Measurements from ENCODE around the gene AQP12B.

Gene AQP12B

DNA sequence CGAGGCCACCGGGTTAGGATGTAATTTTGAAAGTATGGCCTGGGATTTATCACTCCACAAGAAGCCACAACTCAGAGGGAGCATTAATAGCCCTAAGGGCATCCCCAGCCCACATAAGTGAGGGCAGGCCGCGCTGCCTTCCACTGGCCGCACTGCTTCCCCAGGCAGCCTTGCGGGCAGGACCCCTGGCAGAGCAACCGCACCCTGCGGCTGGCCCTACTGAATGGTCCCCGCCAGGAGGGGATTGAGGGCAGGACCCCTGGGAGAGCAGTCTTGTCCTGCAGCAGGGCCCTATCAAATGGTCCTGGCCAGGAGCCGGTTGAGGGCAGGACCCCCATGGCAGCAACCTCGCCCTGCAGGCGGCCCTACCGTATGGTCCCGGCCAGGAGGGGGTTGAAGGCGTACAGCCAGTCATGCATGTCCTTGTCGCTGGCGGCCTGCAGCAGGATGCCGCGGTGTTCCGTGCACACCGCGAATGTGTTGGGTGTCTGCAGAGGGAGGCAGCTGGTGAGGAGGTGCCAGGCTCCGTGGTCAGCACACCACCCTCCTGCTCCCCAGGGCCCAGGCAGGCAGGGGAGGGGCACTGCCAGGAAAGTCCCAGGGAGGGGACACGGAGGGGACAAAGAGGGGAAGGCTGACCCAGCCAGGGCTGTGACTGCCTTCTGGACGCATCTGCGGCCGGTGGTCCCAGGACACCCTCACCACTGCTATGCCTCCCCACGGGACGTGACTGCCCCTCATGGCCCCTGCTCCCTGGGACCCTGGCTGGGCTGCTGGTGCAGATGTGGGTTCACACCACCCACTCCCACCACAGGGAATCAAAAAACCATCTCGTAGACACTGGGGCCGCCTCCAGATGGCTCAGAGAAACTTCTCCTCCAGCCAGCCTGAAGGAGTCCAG, 35.2 kb upstream of the AQP12B start:
- no peak for DNase-seq (ENCODE audit: low read depth in 2 of 2)

DNA sequence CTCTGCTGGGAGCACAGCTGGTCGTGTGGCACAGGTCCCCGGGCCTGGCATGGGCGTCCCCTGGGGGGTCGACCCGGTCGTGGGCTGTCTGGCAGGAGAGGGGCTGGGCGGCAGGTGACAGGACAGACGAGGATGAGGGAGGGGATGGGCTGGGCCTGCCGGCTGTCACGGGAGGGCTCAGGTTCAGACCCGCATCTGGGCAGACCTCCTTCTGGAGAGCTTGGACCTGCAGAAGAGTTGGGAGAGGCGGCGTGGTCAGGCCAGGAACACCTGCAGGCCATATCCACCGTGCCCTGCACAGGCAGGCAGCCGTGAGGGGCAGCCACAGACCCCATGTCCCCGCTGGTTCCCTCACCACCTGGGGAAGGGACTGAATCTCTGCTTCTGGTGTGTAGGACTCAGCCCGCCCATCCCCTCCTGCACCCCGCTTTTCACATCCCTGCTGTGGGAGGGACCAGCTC, 34.5 kb upstream of the AQP12B start:
- DNase-seq (ENCODE audit: low read depth in 2 of 2), result no peak

DNA sequence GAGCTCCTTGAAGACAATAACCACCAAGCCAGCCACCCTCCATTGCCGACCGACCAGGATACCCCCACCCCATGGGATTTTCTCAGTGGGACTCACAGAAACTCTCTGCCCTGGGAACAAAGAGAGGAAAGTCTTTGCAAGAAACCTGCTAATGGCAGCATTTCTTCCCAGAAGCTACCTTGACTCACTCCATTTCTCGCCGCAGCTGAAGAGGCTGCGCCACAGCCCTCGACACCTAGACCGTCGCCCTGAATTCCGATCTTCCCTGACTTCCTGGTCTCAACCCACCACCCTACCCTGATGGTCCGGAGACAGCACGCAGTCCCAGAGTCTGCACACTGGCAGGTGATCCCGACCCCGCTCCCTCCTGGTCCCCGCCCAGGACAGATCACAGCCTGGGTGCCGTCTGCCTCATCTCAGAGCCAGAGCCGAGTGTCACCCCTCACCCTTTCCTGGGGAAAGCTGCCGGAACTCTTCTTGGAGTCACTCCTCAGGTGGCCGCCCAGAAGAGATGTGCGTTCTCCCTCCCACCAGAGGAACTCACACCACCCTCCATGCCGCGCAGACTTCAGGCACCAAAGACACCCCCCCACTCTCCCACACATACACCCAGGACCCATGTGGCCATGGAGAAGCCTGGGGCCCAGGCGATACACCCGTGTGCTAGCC, 33.6 kb upstream of the AQP12B start:
- no peak for DNase-seq (ENCODE audit: low read depth in 2 of 2)

DNA sequence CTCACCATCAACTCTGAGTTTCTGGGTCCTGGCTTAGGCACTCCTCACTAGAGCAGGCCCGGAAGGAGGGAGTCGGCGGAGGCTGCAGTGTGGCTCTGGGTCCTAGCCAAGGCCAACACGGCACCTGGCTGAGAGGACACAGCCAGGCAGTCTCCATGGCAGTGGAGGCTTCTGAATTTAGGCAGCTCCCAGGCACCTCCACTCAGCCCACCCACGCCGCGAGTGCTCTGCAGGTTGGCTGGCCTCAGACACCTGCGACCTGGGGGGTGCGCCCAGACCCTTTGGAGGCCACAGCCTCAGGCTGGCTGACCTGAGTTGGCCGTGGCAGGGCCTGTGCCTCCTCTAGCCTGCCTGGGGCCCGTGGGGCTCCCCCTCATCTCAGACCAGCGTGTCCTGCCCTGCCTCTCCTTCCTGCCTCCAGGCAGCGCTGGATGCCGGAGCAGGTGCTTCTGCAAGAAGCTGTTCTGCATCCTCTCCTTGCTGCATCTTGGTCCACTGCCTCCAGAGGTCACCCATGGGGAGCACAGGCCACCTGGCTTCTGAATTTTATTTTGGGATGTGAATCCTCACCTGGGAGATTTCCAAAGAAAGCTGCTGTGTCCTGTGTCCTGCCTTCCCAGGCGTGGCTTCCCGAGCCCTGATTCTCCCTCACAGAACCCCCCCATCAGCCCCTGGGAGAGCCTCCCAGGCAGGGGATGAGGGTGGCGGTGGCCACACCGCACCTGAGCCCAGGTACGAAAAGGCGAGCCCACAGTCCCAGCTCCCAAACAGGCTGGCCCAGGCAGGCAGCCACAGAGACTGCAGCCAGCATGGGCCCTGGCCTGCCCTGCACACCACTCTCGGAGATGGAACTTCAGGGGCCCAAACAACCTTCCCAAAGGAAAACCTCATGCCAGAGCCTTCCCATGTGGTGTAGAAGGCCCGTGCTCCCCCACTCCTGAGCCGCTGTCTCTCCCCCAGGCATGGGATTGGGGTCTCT, 32.4 kb upstream of the AQP12B start:
- no peak for DNase-seq (ENCODE audit: low read depth in 2 of 2)

DNA sequence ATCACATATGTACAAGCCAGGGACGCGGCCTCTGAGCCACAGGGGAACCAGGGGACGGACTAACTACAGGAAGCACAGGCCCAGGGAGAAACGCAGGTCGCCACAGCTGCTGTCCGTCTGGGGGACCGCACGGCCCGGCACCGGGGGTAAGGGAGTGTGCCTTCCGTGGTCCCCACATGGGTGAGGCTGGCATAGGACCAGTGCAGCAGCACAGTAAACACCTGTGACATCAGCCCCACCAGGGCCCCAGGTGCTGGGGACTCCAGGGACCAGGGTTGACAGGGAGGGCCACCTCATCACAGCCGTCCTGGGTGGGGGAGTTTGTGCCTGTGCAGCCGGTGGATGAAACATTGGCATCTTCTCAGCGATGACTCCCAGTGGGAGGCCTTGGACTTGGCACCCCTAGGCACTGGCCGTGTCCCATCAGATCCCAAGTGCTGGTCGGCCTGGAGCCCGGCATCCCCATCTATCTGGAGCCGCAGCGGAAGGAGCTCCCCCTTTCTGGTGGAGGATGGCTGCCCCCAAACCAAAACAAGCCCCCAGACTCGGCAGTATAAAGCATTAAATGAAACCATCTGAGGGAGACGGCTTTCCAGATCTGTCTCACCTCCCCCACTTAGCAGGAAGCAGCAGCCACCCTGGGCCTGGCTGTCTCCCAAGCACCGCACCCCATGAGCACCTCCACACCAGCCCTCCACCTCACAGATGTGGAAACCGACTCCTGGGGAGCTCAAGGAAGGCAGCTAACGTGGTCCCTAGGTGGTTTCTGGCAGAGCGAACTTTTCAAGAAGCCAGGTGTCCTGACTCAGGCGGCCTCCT, 31.5 kb upstream of the AQP12B start:
- no peak for DNase-seq (ENCODE audit: low read depth in 2 of 2)

DNA sequence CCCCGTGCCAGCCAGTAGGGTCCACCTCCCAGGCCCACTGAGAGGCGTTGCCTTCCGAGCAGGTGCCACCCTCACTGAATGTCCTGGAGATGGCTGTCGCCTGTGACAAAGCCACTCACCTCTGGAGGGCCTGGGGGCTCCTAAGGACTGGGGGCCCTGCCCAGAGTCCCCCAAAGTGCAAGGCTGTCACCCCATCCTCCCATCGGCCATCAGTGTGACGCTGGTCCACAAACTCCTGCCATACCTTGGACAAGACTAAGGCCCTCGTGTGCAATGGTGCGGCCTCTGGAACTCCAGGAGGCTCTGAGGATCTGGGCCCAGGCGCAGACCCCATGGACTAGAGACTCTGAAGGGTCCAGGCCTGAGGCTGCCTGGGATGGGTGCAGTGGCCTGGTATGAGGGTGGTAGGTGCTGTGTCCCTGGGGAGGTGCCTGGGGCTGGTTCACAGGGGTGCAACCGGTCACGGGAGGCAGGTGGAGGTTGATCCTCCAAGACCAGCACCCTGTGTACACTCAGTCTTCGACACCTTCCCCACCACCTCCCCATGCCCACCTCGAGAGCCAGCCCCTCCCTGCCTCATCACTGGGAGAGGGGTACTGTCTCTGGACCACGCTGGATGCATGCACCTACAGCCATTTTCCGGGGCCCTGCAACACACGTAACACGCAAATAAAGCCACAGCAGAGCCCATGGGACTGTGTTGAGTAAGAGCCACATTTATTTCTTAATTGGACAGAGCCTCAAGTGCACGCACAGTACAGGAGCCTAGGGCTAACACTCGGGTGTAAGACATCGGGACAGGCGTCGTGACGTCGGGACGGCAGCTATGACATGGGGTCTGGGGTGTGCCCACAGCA, 30.6 kb upstream of the AQP12B start:
- no peak for DNase-seq (ENCODE audit: low read depth in 2 of 2)

DNA sequence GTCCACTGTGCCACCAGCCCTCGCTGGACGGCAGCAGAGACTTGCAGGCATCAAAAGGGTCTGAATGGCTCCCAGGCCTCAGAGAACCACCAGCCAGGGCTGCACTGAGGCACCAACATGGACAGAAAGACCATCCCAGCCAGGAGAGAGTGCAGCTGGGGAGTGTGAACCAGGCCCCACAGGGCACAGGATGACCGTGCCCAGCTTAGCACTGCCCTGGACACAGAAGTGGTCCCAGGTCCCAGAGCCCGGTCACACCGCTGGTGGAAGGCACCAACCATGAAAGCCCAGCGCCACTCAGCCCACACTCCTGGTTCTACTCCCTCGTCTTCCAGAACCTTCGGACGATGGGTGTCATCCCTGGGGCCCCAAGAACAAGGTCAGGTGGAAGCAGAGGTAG, 29.4 kb upstream of the AQP12B start:
- no peak for DNase-seq (ENCODE audit: low read depth in 2 of 2)

DNA sequence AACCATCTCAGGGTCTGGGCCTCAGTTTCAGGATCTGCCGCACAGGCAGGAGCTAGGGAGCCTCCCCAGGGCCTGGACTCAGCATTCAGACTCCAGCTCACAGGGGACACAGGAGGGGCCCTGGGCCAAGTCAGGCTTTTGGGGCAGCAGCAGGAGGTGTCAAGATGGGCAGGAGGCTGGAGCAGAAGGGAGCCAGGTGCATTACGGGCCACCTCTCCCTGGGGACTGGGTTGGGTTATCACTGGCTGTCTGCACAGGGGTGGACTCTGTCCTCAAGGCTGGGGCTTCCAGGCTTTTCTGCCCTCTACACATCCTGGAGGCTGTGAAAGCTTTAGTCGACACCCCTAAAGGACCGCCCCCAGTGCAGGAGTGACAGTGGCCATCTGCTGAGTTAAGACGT, 29.0 kb upstream of the AQP12B start:
- DNase-seq (ENCODE audit: low read depth in 2 of 2), result no peak

DNA sequence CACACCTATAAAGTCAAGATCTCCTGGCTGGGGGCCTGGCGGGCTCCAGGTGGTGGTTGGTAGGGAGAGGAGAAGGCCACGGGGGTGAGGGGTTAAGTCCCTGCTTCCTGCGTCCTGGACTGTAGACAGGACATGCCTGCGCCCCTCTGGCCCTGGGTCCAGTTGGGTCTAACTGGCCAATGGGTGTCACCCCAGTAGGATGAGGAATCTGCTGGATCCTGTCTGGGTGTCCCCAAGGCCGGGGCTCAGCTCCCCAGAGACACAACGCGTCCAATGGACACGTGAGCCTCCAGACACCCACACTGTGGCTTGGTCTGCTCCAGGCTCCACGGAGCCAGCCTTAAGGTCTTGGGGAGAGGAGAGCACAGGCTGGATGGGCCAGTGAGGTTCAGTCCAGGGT, 28.6 kb upstream of the AQP12B start:
- DNase-seq (ENCODE audit: low read depth in 2 of 2), result no peak

DNA sequence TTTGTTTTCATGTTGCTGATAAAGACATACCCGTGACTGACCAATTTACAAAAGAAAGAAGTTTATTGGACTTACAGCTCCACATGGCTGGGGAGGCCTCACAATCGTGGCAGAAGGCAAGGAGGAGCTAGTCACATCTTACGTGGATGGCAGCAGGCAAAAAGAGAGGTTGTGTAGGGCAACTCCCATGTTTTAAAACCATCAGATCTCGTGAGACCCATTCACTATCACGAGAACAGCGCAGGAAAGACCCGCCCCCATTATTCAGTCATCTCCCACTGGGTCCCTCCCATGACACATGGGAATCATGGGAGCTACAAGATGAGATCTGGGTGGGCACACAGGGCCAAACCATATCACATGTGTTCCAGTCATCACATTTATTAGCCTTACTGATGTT, 25.8 kb upstream of the AQP12B start:
- no peak for DNase-seq (ENCODE audit: low read depth in 2 of 2)

DNA sequence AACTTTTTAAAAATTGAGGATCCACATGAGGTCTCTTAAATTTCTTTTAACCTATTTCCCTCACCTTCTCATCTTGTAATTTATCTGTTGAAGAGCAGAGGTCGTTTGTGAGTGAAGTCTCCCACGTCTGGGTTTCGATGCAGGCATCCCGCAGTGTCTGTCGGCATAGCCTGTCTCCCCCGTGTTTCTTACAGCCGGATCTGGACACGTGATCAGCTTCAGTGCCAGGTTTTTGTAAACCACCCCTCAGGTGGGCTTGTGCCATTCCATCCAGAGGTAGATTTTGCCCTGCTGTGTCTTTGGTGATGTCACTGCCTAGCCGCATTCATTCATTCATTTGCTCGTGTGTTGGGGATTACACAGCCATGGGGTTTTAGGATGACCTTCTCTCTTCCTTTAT, 25.1 kb upstream of the AQP12B start:
- DNase-seq (ENCODE audit: low read depth in 2 of 2), result no peak

DNA sequence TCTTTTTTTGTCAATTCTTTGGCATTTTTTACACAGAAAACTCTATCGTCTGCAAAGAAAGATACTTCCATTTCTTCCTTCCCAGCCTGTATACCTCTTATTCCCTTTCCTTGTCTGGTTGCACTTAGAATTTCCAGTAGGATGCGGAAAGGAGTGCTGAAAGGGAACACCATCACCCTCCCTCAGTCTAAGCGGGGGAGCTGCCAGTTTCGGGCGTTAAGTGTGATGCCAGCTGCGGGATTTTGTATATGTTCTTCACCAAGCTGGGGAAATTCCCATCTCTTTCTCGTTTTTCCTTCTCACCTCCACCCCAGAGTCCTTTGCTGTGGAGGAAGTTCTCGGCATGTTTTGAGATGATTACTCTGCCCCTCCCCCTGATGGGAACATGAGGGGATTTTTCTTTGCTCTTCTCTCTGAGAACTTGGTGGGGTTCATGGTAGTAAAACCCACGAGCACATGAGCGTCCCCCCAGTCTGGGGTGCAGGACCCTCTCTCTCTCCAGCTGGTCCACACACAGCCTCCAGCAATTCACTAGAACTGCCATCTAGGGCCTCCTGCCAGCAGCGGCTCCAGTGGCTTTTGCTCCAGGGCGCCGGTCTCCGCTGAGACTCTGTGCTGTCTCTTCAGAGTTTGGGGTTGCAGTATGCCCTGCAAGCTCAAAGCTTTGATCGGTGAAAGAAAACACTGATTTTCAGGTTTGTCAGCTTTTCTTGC, 24.5 kb upstream of the AQP12B start:
- no peak for DNase-seq (ENCODE audit: low read depth in 2 of 2)

DNA sequence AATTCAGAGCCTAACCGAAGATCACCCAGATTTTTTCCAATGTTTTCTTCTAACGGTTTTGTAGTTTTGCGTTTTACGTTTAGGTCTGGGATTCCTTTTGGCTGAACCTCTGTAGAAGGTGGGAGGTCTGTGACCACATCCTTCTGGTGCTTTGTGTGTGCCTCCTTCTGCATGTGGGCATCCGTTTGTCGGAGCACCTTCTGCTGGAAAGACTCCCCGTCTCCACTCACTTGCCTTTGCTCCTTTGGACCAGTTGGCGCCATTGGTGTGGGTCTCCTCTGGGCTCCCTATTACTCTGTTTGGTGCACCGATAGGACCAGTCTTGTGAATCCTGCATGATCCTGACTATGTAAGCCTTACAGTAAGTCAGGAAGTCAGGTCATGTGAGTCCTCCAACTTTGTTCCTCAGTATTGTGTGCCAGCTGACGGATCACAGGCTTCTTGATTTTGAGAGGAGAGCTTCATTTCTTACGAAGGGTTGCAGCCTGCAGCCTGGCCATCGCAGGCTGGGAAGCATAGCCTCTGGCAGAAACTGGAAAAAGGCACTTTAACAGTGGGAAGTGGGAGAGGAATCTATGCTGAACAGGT, 22.6 kb upstream of the AQP12B start:
- no peak for DNase-seq (ENCODE audit: low read depth in 2 of 2)

DNA sequence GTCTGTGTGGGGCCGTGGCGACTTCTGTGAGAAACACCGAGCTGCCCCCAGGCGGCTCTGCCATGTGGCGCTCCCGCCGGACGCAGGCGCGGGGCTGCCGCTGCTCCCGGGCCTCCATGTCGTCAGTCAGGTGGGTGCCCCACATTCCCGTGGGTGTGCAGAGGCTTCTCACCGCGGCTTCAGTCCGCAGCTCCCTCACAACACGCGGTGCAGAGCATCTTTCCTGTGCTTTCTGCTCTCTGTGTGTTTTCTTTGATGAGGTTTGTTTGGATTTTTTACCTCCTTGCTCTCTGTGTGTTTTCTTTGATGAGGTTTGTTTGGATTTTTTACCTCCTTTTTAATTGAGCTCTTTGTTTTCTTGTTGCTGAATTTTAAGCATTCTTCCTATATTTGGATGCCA, 22.0 kb upstream of the AQP12B start:
- DNase-seq (ENCODE audit: low read depth in 2 of 2), result peak; percentile 6 to 26

DNA sequence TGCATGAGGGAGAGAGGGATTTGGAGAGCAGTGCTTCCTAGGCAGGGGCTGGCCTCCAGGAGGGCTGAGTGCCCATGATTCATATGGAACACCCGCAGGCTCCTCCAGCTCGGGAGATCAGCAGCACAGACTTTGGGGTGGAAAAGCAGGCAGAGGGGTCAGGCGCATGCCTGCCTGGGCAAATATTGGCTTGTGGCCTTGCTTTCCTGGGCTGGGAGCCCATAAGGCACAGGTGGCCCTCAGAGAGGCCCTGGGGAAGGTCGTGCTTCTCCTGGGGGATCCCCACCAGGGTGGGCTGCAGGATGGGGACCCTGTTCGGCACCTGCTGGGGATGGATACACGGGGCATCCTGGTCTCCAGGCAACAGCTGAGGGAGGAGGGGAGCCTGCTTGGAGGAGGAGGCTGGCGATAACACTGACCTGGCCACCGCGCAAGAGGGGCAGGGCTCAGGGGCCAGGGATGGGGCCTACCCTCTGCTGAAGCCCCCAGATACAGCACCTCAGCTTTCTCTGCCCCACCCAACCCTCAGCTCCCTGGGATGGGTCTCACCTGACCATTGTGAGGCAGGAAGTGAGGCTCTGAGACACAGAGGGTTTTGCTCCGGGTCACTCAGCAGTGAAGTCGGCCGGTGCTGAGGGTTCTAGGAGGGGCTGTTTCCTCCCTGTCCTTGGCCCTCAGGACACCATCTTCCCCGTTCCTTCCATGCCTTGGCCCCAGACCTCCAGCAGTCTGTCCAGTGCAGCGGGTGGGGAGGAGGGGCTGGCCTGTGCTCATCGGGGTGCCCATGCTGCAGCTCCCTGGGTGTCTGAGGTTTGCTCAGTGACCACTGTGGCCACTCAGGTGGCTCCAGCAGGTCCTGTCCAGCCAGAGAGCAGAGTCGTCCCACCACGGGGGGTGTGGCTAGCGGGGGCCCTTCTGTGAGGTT, 21.0 kb upstream of the AQP12B start:
- DNase-seq (ENCODE audit: low read depth in 2 of 2), result no peak

DNA sequence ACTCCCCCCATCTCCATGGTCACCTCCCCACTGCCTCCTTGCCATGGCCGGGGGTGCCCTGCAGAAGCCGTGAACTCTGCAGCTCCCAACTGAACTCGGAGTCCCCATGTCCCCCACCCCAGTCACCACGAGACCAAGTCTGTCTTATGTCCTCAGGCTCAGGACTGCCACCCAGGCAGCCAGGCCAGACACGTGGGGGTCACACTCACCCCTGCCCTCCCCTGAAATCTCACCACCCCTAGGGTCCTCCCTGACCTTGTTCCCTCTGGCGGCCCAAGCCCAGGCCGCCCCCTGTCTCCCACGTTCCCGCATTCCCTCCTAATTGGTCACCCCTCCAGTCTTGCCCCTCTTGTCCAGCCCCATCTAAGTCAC, 19.9 kb upstream of the AQP12B start:
- DNase-seq (ENCODE audit: low read depth in 2 of 2), result no peak

DNA sequence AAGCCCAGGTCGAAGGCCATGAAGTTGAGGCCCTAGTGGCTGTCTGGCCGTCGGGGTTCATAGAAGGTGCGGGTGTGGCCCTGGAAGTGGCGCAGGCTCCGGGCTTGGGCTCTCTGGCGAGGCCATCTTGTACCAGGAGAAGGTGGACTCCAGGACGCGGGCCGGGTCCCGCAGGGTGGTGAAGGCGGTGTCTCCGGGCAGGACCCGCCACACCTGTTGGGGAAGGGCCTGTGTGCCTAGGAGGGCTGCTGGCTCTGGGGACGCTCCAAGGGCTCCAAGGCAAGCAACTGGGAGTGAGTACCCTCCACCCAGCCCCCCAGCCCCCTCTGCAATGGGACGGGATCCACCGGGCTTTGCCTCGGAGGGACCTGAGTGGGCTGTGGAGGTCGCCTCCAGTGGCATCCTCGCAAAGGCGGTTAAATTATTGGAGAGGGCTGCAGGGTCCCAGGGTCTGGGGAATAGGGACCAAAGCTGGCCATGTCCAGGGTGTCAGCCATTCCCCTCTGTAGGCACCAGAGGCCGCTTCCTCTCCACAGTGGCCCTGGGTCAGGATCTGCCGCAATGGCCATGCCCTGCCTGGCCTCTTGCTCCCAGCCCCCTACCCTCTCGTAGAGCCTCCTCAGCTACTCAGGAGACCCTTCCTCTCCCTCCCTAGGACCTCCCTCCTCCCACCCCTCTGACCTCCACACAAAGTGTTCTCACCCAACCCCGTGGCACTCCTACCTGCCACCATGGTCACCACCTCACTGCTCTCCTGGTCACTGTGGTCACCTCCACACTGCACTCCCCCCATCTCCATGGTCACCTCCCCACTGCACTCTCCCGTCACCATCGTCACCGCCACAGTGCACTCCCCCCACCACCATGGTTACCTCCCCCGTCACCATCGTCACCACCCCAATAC, 19.3 kb upstream of the AQP12B start:
- DNase-seq (ENCODE audit: low read depth in 2 of 2), result no peak

Measured in activated CD4-positive, alpha-beta T cell treated with anti-CD3 and anti-CD28 coated beads for 24 hours (primary cell).